AG20443 (cell line): ENCODE results near the gene RAB4B.
"Not testable (repeated sequence)": the region's sequence is repeated elsewhere in the genome, so short reads cannot be mapped to it uniquely, and the experiment has no call there.

ENCODE experiments used
- DNase-seq: peaks from one replicate; pipeline ENCODE4 v3.0.0; 2012; ENCODE audit warnings: low spot score, mixed read lengths

RAB4B gene

GRCh38 chr19:40803857-40804782 is 26.1 kb downstream of the RAB4B start:
- DNase-seq = no peak

GRCh38 chr19:40804783-40805242 is 26.8 kb downstream of the RAB4B start:
- no peak for DNase-seq

DNA sequence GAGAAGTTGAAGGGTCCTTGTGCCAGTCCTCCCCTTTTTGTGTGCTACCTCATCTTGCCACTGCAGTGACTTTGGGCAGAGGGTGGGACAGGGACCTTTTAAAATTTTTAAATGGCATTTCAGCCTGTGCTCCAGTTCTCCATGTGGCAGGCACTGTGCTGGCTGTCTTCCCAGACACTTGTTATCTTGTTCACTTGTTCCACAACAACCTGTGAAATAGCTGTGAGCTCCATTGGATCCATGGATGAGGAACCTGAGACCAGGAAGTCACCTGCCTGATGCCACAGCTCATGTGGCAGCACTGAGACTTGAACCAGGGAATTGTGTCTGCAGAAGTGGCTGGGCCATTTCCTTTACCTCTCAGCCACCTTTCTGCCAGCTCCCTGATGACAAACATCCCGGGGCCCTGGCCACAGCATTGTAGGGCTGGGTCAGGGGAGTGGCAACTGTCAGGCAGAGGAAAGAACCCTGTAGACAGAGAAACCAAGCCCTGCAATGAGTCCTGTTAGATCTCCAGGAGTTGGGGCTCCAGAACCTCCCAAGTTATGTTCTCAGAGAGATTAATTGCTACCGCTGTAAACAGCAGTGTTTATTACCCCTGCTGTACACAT is 27.3 kb downstream of the RAB4B start:
- DNase-seq = no peak

DNA sequence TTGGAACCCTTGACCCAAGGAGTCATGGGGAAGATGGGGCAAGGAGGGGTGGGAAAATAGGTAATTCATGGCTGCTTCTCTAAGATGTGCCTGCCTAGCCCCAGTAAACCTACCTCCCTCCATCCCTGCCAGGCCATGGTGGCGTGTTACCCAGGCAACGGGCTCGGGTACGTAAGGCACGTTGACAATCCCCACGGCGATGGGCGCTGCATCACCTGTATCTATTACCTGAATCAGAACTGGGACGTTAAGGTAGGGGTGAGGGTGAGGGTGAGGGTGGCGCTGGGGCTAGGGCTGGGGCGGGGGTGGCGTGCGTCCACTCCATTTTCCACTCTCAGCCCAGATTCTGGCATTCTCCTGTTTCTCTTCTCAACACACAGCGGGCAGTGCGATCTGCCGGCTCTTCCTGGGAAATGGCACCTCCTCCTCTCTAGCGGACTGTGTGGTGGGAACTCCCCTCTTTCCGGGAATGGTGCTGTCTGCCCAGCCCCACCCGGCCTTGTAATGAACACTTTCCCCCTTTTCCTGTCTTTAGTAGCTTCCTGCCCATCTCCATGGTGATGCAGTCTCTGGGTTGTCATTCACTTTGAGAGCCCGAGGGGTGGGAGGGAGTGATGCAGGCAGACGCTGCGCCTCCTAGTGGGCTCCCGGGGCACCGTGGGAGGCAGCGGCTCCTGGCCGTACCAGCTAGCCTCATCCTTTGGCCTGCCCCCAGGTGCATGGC is 28.5 kb downstream of the RAB4B start:
- peak; percentile 91 for DNase-seq

- no peak for DNase-seq
These were observed 29.3 kb downstream of the RAB4B start for GRCh38 chr19:40807147-40808020.

DNA sequence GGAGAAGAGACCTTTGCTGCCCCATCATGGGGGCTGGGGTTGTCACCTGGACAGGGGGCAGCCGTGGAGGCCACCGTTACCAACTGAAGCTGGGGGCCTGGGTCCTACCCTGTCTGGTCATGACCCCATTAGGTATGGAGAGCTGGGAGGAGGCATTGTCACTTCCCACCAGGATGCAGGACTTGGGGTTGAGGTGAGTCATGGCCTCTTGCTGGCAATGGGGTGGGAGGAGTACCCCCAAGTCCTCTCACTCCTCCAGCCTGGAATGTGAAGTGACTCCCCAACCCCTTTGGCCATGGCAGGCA is 29.9 kb downstream of the RAB4B start:
- DNase-seq = no peak

GRCh38 chr19:40808497-40808896 is 30.4 kb downstream of the RAB4B start:
- no peak for DNase-seq

DNA sequence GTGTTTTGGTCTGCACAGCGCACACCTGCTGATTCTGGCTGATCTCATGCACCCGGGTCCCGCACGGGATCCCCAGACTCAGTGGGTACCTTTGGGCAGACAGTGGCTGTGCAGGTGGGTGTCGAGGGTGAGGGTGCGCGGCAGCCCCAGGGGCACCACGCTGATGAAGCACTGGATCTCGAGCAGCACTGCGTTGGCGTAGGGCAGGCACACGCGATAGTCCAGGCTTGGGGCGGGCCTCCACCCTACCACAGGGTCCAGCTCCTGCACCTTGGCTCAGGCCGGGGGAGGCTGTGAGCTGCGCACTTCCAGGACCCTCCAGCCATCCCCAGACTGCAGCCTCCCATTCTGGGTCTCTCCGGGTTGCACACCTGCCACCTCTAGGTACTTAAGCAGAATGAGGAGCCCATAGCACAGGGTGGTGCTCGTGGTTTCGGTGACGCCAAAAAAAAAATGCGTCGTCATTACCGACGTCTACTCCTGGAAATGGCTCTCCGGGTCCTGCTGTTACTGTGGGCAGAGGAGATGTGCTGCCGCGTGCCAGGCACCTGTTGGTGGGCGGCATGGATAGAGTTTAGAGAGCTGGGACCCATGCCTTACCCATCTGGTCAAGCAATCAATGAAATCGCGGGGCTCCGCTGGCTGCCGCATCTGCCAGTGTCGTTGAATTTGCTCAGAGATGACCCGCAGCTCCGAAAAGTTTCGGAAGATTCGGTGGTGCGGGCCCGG is 31.5 kb downstream of the RAB4B start:
- no peak for DNase-seq

GRCh38 chr19:40810160-40810559 is 32.1 kb downstream of the RAB4B start:
- no peak for DNase-seq

DNA sequence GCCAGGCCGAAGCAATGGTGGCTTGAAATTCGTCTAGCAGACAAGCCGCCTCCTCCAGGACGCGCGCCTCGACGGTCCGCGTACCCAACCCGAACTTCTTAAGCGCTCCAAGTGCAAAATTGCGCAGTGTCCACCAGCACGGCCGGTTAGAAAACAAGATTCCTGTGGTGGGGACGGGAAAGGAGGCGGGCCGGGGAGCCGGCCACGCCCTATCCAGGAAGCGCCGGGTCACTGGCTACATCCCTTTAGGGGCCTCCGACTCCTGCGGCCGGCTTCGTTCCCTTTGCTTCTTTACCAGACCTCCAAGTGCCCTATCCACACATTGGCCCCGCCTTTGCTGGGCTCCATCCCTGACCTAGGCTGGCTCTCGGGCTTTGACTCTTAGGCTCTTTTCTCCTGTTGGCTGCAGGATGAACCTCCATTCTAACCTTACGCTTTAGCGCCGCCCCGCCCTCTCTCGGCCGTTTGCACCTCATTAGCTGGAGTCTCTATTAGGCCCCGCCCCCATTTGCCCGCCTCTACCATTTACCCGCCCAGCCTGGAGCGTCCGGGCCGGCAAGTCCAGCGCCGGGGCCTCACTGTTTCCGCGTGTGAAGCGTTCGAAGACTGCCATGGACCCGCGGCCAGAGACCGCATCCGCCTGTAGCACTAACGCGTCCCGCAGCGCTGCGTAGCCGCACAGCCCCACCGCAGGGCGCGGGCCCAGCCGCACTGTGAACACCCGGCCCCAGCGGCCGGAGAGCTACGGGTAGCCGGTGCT is 32.8 kb downstream of the RAB4B start:
- DNase-seq = peak; percentile 65

DNA sequence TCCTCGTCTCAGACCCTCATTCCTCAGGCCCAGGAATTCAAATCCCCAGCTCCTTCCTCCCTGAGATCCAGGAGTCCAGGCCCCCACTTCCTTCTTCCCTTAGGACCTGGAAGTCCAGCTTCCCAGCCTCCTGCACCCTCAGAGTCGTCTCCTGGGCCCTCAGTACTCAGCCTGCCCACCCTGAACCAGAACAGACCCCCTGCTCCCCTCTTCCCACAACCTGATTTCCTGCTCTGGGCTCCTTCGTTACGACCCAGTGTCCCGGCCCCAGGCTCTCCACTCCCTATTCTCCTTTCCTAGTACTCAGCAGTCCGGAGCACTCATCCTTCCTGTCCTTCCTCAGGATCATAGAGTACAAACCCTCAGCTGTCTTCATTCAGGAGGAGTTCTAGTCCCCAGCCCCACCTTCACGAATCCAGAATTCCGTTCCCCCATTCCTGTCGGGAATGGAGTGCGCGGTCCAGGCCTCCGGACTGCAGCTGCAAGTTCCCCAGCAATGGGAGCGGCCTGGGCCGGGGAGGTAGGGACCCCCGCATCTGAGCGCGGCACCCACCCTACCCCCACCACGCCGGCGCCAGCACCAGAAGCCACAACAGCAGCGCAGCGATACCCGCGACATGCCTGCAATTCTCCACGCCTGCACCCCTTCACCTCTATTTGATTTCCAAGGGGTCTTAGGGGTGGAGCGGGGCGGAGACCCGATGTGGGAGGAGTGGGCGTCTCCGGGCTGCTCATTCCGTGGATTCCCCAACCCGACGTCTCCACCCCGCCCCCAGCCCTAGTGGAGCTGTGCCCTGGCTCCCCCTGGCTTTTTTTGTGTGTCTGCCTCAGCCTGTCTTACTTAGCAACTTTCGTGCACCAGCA is 33.7 kb downstream of the RAB4B start:
- DNase-seq = no peak

DNA sequence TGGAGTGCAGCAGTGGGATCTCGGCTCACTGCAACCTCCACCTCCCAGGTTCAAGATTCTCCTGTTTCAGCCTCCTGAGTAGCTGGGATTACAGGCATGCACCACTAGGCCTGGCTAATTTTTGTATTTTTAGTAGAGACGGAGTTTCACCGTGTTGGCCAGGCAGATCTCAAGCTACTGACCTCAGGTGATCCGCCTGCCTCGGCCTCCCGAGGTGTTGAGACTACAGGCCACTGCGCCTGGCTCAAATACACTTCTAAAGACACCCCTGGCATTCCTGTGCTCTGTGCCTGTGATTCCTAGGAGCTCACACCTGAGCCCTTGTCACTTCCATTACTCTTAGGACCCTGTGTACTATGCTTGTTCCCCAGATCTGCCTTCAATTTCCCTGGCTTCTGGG is 34.5 kb downstream of the RAB4B start:
- DNase-seq = not testable (repeated sequence)

GRCh38 chr19:40813182-40813581 is 35.1 kb downstream of the RAB4B start:
- no peak for DNase-seq

GRCh38 chr19:40815223-40815622 is 37.2 kb downstream of the RAB4B start:
- no peak for DNase-seq

DNA sequence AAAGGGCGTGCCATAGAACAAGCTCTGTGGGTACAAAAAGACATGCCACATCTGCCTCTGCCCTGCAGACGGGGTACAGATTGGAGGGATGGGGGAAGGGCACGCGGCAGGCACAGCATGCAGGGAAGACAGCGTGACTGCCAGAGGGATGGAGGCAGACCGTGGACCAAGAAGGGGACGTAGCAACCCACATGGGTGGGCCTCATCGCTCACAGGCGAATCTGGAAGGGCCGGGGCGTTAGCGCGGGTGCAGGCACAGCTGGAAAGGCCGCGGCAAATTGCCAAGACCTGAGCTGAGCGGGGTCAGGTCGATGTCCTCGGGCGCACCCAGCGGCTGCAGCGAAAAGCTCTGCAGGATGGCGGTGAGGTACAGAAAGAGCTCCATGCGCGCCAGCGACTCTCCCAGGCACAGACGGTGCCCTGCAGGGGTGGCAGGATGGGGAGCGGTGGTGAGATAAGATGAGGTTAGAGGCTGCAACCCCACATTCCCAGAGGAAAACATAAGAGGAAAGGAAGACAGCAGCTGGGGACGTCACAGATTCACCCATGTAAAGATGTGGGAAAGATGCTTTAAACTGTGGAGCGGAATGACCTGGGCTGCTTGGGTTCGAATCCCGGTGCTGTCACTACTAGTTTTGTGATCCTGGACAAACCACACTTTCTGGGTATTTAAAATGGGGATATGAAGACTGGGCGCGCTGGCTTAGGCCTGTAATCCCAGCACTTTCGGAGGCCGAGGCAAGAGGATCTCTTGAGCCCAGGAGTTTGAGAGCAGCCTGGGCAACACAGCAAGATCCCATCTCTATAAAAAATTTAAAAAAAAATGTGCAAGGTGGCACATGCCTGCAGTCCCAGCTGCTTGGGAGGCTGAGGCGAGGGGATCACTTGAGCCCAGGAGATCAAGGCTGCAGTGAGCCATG is 40.7 kb downstream of the RAB4B start:
- peak; percentile 33 for DNase-seq

- DNase-seq = not testable (repeated sequence)
These were observed 41.6 kb downstream of the RAB4B start for GRCh38 chr19:40819479-40820234.

DNA sequence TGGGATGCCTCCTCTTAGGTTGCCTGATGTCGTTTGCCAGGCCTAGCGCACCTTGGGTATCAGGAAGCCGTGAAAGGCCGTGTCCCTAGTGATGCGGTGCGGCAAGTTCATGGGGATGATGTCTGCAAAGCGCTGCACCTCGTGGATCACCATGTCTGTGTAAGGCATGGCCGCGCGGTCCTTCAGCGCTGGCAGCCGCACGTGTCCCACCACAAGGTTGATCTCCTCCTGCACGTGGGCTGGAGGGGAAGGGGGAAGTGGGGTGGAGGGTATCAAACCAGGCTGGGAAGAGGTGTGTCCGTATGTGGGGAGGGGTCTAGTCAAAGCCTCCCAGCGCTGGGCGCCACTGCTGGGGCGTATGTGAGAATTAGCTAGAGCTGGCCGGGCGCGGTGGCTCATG is 44.1 kb downstream of the RAB4B start:
- DNase-seq = no peak
